Transverse colon (tissue), 4 donors: ENCODE results near the gene CFAP54. TPM values are rescaled to one million over a fixed set of nuclear protein-coding genes. Genes with fewer than 3 reads are reported as not detected.

Source experiments
- DNase-seq: peaks from one replicate; pipeline ENCODE4 v3.0.0-alpha.2; 2019
- H3K27ac ChIP-seq, 4 donors: fragments of 200-600 bp; sonication (generic); 2 replicates each; pipeline ENCODE4 v1.5.1; 2016 to 2018; ENCODE audit warnings: inconsistent platforms in 4 of 4
- H3K27me3 ChIP-seq: fragments of 200-600 bp; sonication (generic); 2 replicates; pipeline ENCODE4 v1.5.1; 2017; ENCODE audit warnings: inconsistent platforms
- H3K36me3 ChIP-seq, 4 donors: fragments of 200-600 bp; sonication (generic); 2 replicates each; pipeline ENCODE4 v1.5.1; 2017 to 2019; ENCODE audit warnings: inconsistent platforms in 4 of 4
- H3K4me1 ChIP-seq, 4 donors: fragments of 200-600 bp; sonication (generic); 2 replicates each; pipeline ENCODE4 v1.5.1; 2017 to 2020; ENCODE audit warnings: inconsistent platforms in 4 of 4
- H3K4me3 ChIP-seq, 4 donors: fragments of 200-600 bp; sonication (generic); 1 replicate in 1 of 4; 2 replicates in 3 of 4; pipeline versions ENCODE4 v1.5.1 to v1.6.1; 2017 to 2019; ENCODE audit warnings: inconsistent platforms in 4 of 4
- H3K9me3 ChIP-seq, 2 donors: fragments of 200-600 bp; sonication (generic); 2 replicates each; pipeline ENCODE4 v1.5.1; 2017 to 2019; ENCODE audit warnings: inconsistent platforms in 2 of 2
- CTCF ChIP-seq, 5 experiments: fragments of 200-600 bp in 3 of 5; fragments of 450-650 bp in 2 of 5; sonication (generic) in 3 of 5; IDR thresholded peaks; 1 replicate in 2 of 5; 2 replicates in 3 of 5; pipeline ENCODE4 v1.5.1; 2016 to 2017; ENCODE audit warnings: antibody characterized with exemption in 5 of 5, inconsistent platforms in 3 of 5, mild to moderate bottlenecking in 2 of 5, moderate library complexity in 1 of 5
- EP300 ChIP-seq: sonication (generic); formaldehyde crosslinking; IDR thresholded peaks from one replicate; pipeline ENCODE4 v1.6.1; 2017; ENCODE audit warnings: antibody characterized with exemption, low read depth
- POLR2A ChIP-seq: fragments of 450-650 bp; IDR thresholded peaks from one replicate; pipeline ENCODE4 v1.6.1; 2016; ENCODE audit warnings: antibody characterized with exemption, mild to moderate bottlenecking, moderate library complexity
- POLR2AphosphoS5 ChIP-seq, 3 donors: sonication (generic); formaldehyde crosslinking; IDR thresholded peaks; one replicate each; pipeline ENCODE4 v1.6.1; 2016; ENCODE audit warnings: antibody characterized with exemption in 3 of 3
- WGBS, 2 donors: methylation state at CpG; one replicate each; pipeline ENCODE4 v1.1.5; 2018; ENCODE audit warnings: low coverage in 1 of 2; 5-methylcytosine and 5-hydroxymethylcytosine counted together
- in situ Hi-C, 4 donors: fragments of 200-750 bp; cut with MboI; loops; one replicate each; pipeline versions ENCODE4 v1.15.0 to v1.15.1; 2017; ENCODE audit warnings: low sequenced_read_pairs in 3 of 4, low pct_ligation_motif_present in 1 of 4, low pct_unique_long_range_greater_than_20kb in 1 of 4
- intact Hi-C: fragments of 100-400 bp; cut with DNase I; formaldehyde crosslinking; loops from one replicate; pipeline ENCODE4 v1.15.1; 2023; ENCODE audit warnings: low total_unique reads
- total RNA-seq, 4 donors: library from RNA; depleted of rRNA; stranded (reverse); fragments of >200 nt; gene quantifications; one replicate each; pipeline ENCODE4 v1.1.0, GENCODE V29; 2016

The CFAP54 gene
- total RNA-seq, 4 donors from 2014 or later, result 0.14 to 22.3 (median 2.1) TPM; not detected in 1

- Histone ChIP-seq H3K4me1 (peaks cover 0 to 3% (median 0%) of the 10 kb centered on the region in 4 donors), H3K27ac (no peak overlapping the region), H3K27me3 (no peaks in the 10 kb centered on the region), H3K36me3 (no peaks in the 10 kb centered on the region), H3K9me3 (no peaks in the 10 kb centered on the region), H3K4me3 (no peak overlapping the region)
- intact Hi-C loops (no loop called here), in situ Hi-C loops (loop anchor here in 2 of 4 donors (25.0 kb wide), 2 partner anchors 108 to 308 kb away; partner anchors contain the start of gene CDK17 (in 1 of the 2))
- no peak for DNase-seq
- WGBS, 2 donors, result 77 to 87% methylated on average over 2 to 3 of the region's 3 CpGs
- TF ChIP-seq POLR2AphosphoS5 (IDR thresholded peaks at IDR 0.05) (no peak), EP300 (no peak), CTCF (IDR thresholded peaks at IDR 0.05) (no peak), POLR2A (no peak)
Observed at GRCh38 chr12:96520767-96521166, 31.4 kb downstream of the CFAP54 start.

GRCh38 chr12:96521895-96522682, 32.7 kb downstream of the CFAP54 start:
- no peaks in the 10 kb centered on the region for H3K4me1 ChIP-seq
- no peak for TF ChIP-seq POLR2AphosphoS5 (IDR thresholded peaks at IDR 0.05)
- intact Hi-C loops (no loop called here), in situ Hi-C loops (loop anchor here in 2 of 4 donors (25.0 kb wide), 2 partner anchors 110 to 310 kb away; partner anchors contain the start of gene CDK17 (in 1 of the 2))
- no peak for DNase-seq
- H3K27ac ChIP-seq, result no peak overlapping the region
- H3K36me3 ChIP-seq, result no peaks in the 10 kb centered on the region
- whole genome bisulfite sequencing, 2 donors, result 94 to 95% methylated on average over 6 to 7 of the region's 7 CpGs
- no peak overlapping the region for H3K4me3 ChIP-seq
- no peaks in the 10 kb centered on the region for H3K9me3 ChIP-seq
- no peaks in the 10 kb centered on the region for H3K27me3 ChIP-seq

- Histone ChIP-seq H3K36me3 (no peaks in the 10 kb centered on the region), H3K27ac (no peak overlapping the region), H3K9me3 (no peaks in the 10 kb centered on the region), H3K27me3 (no peaks in the 10 kb centered on the region), H3K4me3 (no peak overlapping the region), H3K4me1 (no peaks in the 10 kb centered on the region)
- in situ Hi-C loops, result loop anchor here in 2 of 4 donors (25.0 kb wide), 2 partner anchors 110 to 310 kb away; partner anchors contain the start of gene CDK17 (in 1 of the 2)
- intact Hi-C loops, result no loop called here
- no peak for TF ChIP-seq CTCF (IDR thresholded peaks at IDR 0.05)
- TF ChIP-seq EP300, result no peak
- no peak for TF ChIP-seq POLR2A
- no peak for TF ChIP-seq POLR2AphosphoS5 (IDR thresholded peaks at IDR 0.05)
- no peak for DNase-seq
- WGBS, 2 donors, result 39 to 53% methylated on average over 2 to 3 of the region's 3 CpGs
Observed at GRCh38 chr12:96522690-96523089, 33.3 kb downstream of the CFAP54 start.

- 52 to 86% methylated on average over 1 of the region's 1 CpG for WGBS, 2 donors
- DNase-seq, result no peak
- intact Hi-C loops, result no loop called here
- in situ Hi-C loops, result no loop called here
- TF ChIP-seq POLR2AphosphoS5 (IDR thresholded peaks at IDR 0.05) (no peak), CTCF (IDR thresholded peaks at IDR 0.05) (no peak), EP300 (no peak), POLR2A (no peak)
- Histone ChIP-seq H3K9me3 (no peaks in the 10 kb centered on the region), H3K36me3 (no peaks in the 10 kb centered on the region), H3K4me3 (no peak overlapping the region), H3K27ac (no peak overlapping the region), H3K4me1 (no peaks in the 10 kb centered on the region), H3K27me3 (no peaks in the 10 kb centered on the region)
Observed at GRCh38 chr12:96526110-96526509, 36.7 kb downstream of the CFAP54 start.
